ENCODE results near the gene ZIC2. TPM values are rescaled to one million over a fixed set of nuclear protein-coding genes. Genes with fewer than 3 reads are reported as not detected.
"Not testable (repeated sequence)": the region's sequence is repeated elsewhere in the genome, so short reads cannot be mapped to it uniquely, and the experiment has no call there.

The ZIC2 gene
- total RNA-seq, 1 donor from 2014 or later = 30.6 TPM

DNA sequence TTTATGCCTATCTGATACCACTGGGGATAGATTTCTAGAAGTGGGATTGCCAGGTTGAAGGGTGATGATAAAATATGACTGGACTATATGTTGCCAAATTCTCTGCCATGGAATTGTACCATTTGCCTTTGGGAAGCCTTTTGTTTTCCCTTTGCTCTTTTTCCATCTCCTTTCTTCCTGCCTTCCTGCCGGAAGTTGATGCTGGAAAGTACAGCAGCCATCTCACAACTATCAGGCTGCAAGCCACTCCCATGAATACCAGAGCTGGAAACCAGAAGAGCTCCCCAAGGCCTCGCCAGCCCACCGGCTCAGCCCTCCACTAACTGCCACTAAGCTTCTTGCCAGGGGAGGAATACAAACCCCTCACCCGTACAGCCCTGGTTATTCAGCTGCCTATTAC, 39.7 kb upstream of the ZIC2 start:
- no peak for DNase-seq (ENCODE audit: low spot score)
- Mint-ChIP-seq H3K27ac (ENCODE audit: unreplicated experiment) (no peak overlapping the region), H3K4me3 (ENCODE audit: unreplicated experiment) (no peak overlapping the region), H3K36me3 (ENCODE audit: low read depth) (no peaks in the 10 kb centered on the region), H3K4me1 (ENCODE audit: low read depth) (no peaks in the 10 kb centered on the region), H3K27me3 (ENCODE audit: low read depth) (peaks cover 1% of the 10 kb centered on the region), H3K9me3 (ENCODE audit: low read depth) (no peaks in the 10 kb centered on the region)
- TF ChIP-seq, protein P1, sequence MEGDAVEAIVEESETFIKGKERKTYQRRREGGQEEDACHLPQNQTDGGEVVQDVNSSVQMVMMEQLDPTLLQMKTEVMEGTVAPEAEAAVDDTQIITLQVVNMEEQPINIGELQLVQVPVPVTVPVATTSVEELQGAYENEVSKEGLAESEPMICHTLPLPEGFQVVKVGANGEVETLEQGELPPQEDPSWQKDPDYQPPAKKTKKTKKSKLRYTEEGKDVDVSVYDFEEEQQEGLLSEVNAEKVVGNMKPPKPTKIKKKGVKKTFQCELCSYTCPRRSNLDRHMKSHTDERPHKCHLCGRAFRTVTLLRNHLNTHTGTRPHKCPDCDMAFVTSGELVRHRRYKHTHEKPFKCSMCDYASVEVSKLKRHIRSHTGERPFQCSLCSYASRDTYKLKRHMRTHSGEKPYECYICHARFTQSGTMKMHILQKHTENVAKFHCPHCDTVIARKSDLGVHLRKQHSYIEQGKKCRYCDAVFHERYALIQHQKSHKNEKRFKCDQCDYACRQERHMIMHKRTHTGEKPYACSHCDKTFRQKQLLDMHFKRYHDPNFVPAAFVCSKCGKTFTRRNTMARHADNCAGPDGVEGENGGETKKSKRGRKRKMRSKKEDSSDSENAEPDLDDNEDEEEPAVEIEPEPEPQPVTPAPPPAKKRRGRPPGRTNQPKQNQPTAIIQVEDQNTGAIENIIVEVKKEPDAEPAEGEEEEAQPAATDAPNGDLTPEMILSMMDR (IDR thresholded peaks at IDR 0.05) = no peak

GRCh38 chr13:99944102-99944501, 37.5 kb upstream of the ZIC2 start:
- no peaks in the 10 kb centered on the region for H3K36me3 Mint-ChIP-seq (ENCODE audit: low read depth)
- H3K27me3 Mint-ChIP-seq (ENCODE audit: low read depth) = peaks cover 1% of the 10 kb centered on the region
- H3K27ac Mint-ChIP-seq (ENCODE audit: unreplicated experiment) = no peak overlapping the region
- DNase-seq (ENCODE audit: low spot score) = no peak
- TF ChIP-seq, protein P1 (IDR thresholded peaks at IDR 0.05) = no peak
- no peaks in the 10 kb centered on the region for H3K9me3 Mint-ChIP-seq (ENCODE audit: low read depth)
- no peak overlapping the region for H3K4me3 Mint-ChIP-seq (ENCODE audit: unreplicated experiment)
- H3K4me1 Mint-ChIP-seq (ENCODE audit: low read depth) = peaks cover 10% of the 10 kb centered on the region

- Mint-ChIP-seq H3K4me3 (ENCODE audit: unreplicated experiment) (no peak overlapping the region), H3K27ac (ENCODE audit: unreplicated experiment) (no peak overlapping the region), H3K27me3 (ENCODE audit: low read depth) (peaks cover 1% of the 10 kb centered on the region), H3K9me3 (ENCODE audit: low read depth) (no peaks in the 10 kb centered on the region), H3K36me3 (ENCODE audit: low read depth) (no peaks in the 10 kb centered on the region), H3K4me1 (ENCODE audit: low read depth) (peaks cover 15% of the 10 kb centered on the region)
- TF ChIP-seq, protein P1 (IDR thresholded peaks at IDR 0.05) = no peak
- DNase-seq (ENCODE audit: low spot score) = no peak
Observed at GRCh38 chr13:99944606-99945005, 37.0 kb upstream of the ZIC2 start.

- H3K9me3 Mint-ChIP-seq (ENCODE audit: low read depth); H3K27ac Mint-ChIP-seq (ENCODE audit: unreplicated experiment); H3K27me3 Mint-ChIP-seq (ENCODE audit: low read depth); DNase-seq (ENCODE audit: low spot score); H3K4me3 Mint-ChIP-seq (ENCODE audit: unreplicated experiment); H3K36me3 Mint-ChIP-seq (ENCODE audit: low read depth): not testable (repeated sequence)
- H3K4me1 Mint-ChIP-seq (ENCODE audit: low read depth) = peaks cover 24% of the 10 kb centered on the region
Observed at GRCh38 chr13:99945515-99945914, 36.1 kb upstream of the ZIC2 start.

GRCh38 chr13:99947666-99948065, 33.9 kb upstream of the ZIC2 start:
- H3K27ac Mint-ChIP-seq (ENCODE audit: unreplicated experiment) = no peak overlapping the region
- no peaks in the 10 kb centered on the region for H3K9me3 Mint-ChIP-seq (ENCODE audit: low read depth)
- H3K27me3 Mint-ChIP-seq (ENCODE audit: low read depth) = no peaks in the 10 kb centered on the region
- DNase-seq (ENCODE audit: low spot score) = no peak
- H3K36me3 Mint-ChIP-seq (ENCODE audit: low read depth) = no peaks in the 10 kb centered on the region
- TF ChIP-seq, protein P1 (IDR thresholded peaks at IDR 0.05) = no peak
- H3K4me3 Mint-ChIP-seq (ENCODE audit: unreplicated experiment) = no peak overlapping the region
- H3K4me1 Mint-ChIP-seq (ENCODE audit: low read depth) = peaks cover 28% of the 10 kb centered on the region

DNA sequence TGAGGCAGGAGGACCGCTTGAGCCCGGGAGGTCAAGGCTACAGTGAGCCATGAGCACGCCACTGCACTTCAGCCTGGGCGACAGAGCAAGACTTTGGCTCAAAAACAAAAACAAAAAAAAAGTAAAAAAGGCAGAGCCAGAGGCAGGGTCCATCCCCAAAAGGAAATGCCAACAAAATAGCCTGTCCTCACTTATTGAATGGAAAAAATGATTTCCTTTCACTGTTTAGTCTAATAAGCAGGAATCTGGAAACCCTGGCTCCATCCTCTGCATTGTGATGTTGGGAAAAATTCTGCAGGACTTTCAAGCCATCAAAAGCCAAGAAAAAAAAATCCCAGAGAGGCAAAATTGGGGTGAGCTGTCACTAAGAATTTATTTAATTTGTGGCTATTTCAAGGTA, 33.2 kb upstream of the ZIC2 start:
- DNase-seq (ENCODE audit: low spot score) = no peak
- H3K27ac Mint-ChIP-seq (ENCODE audit: unreplicated experiment) = no peak overlapping the region
- H3K36me3 Mint-ChIP-seq (ENCODE audit: low read depth) = no peaks in the 10 kb centered on the region
- H3K4me3 Mint-ChIP-seq (ENCODE audit: unreplicated experiment) = no peak overlapping the region
- TF ChIP-seq, protein P1 (IDR thresholded peaks at IDR 0.05) = no peak
- H3K4me1 Mint-ChIP-seq (ENCODE audit: low read depth) = peaks cover 34% of the 10 kb centered on the region
- H3K9me3 Mint-ChIP-seq (ENCODE audit: low read depth) = no peaks in the 10 kb centered on the region
- H3K27me3 Mint-ChIP-seq (ENCODE audit: low read depth) = no peaks in the 10 kb centered on the region

All from chondrocyte (in vitro differentiated cells).